ENCODE data around the gene LRMDA. TPM values are rescaled to one million over a fixed set of nuclear protein-coding genes. Genes with fewer than 3 reads are reported as not detected.

LRMDA gene
- total RNA-seq, 3 donors from 2014 or later (not counting 1 experiment from before 2014, with no cell fraction given): 1.4 to 2.4 (median 2.1) TPM

DNA sequence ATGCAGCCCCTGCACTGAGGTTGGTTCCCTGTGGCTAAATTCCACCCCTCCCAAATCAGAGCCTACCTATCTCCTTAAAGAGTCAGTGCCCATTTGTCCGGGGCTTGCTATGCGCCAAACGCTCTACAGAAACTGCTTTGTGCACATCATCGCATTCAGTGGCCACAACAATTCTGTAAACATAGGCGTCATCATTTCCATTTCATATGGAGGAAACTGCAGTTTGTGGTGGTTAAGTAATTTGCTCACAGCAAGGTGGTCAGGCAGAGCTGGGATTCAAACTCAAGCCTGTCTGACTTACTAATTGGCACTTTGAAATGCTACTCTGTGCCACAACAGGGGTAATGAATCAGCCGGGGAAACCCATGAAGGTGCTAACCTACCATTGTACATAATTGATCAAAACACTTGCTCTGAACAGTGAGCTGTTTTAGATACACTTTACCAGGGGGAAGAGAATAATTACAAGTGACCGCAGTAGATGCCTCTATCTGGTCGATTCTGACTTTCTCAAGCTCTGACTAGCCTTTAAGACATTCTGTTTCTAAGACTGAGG lies 775.5 kb downstream of the LRMDA start:
- Mint-ChIP-seq H3K4me3 (no peak overlapping the region), H3K27me3 (ENCODE audit: low read depth in 2 of 2) (no peaks in the 10 kb centered on the region), H3K36me3 (no peaks in the 10 kb centered on the region), H3K9me3 (no peaks in the 10 kb centered on the region), H3K27ac (no peak overlapping the region), H3K4me1 (no peaks in the 10 kb centered on the region)
- Histone ChIP-seq H3K4me3 (ENCODE audit: low read length) (no peak overlapping the region), H3K36me3 (ENCODE audit: control insufficient read depth, insufficient read depth, low read length) (no peaks in the 10 kb centered on the region), H3K4me1 (ENCODE audit: control insufficient read depth, insufficient read depth, low read length) (no peaks in the 10 kb centered on the region), H3K9me3 (ENCODE audit: control insufficient read depth, insufficient read depth, low read length) (no peaks in the 10 kb centered on the region), H3K27ac (ENCODE audit: low read length) (no peak overlapping the region), H3K27me3 (ENCODE audit: control insufficient read depth, insufficient read depth, low read length) (no peaks in the 10 kb centered on the region)
- intact Hi-C loops (cut with micrococcal nuclease): no loop called here
- ATAC-seq (no peak), DNase-seq (no peak)
- WGBS (ENCODE audit: insufficient coverage): 93% methylated on average over 8 of the region's 8 CpGs
- TF ChIP-seq CTCF (IDR thresholded peaks at IDR 0.05): no peak

DNA sequence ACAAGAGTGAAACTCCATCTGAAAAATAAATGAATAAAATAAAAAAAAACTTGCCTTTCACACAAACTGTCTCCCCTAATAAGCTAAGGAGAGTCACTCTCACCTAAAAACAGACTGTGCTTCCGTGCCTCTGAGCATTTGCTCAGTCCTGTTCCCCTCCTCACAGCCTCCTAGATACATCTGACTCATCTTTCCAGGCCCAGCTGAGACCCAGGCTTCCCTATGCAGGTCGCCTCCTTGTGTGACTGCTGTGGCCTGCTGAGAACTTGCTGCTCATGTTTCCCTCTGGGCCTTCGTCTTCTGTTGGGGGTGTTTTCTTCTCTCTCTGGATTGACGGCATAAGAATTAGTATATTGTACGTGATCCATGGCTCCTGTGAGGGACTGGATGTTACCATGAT lies 777.7 kb downstream of the LRMDA start:
- H3K36me3 Mint-ChIP-seq: no peaks in the 10 kb centered on the region
- no peaks in the 10 kb centered on the region for H3K9me3 Mint-ChIP-seq
- no peak overlapping the region for H3K4me3 Mint-ChIP-seq
- no peaks in the 10 kb centered on the region for H3K4me1 ChIP-seq (ENCODE audit: control insufficient read depth, insufficient read depth, low read length)
- no peak overlapping the region for H3K4me3 ChIP-seq (ENCODE audit: low read length)
- TF ChIP-seq CTCF (IDR thresholded peaks at IDR 0.05): no peak
- H3K9me3 ChIP-seq (ENCODE audit: control insufficient read depth, insufficient read depth, low read length): no peaks in the 10 kb centered on the region
- H3K27ac Mint-ChIP-seq: no peak overlapping the region
- no peaks in the 10 kb centered on the region for H3K27me3 ChIP-seq (ENCODE audit: control insufficient read depth, insufficient read depth, low read length)
- intact Hi-C loops (cut with micrococcal nuclease): no loop called here
- no peaks in the 10 kb centered on the region for H3K27me3 Mint-ChIP-seq (ENCODE audit: low read depth in 2 of 2)
- no peaks in the 10 kb centered on the region for H3K4me1 Mint-ChIP-seq
- no peaks in the 10 kb centered on the region for H3K36me3 ChIP-seq (ENCODE audit: control insufficient read depth, insufficient read depth, low read length)
- 68% methylated on average over 3 of the region's 5 CpGs for WGBS (ENCODE audit: insufficient coverage)
- no peak for ATAC-seq
- no peak overlapping the region for H3K27ac ChIP-seq (ENCODE audit: low read length)
- DNase-seq: no peak

- Histone ChIP-seq H3K4me3 (ENCODE audit: low read length) (no peak overlapping the region), H3K9me3 (ENCODE audit: control insufficient read depth, insufficient read depth, low read length) (no peaks in the 10 kb centered on the region), H3K27me3 (ENCODE audit: control insufficient read depth, insufficient read depth, low read length) (no peaks in the 10 kb centered on the region), H3K4me1 (ENCODE audit: control insufficient read depth, insufficient read depth, low read length) (no peaks in the 10 kb centered on the region), H3K36me3 (ENCODE audit: control insufficient read depth, insufficient read depth, low read length) (no peaks in the 10 kb centered on the region), H3K27ac (ENCODE audit: low read length) (no peak overlapping the region)
- no peaks in the 10 kb centered on the region for H3K9me3 Mint-ChIP-seq
- H3K4me3 Mint-ChIP-seq: no peak overlapping the region
- ATAC-seq (no peak), DNase-seq (no peak)
- WGBS (ENCODE audit: insufficient coverage): 92% methylated on average over 1 of the region's 3 CpGs
- no peak for TF ChIP-seq CTCF (IDR thresholded peaks at IDR 0.05)
- no peaks in the 10 kb centered on the region for H3K27me3 Mint-ChIP-seq (ENCODE audit: low read depth in 2 of 2)
- H3K4me1 Mint-ChIP-seq: no peaks in the 10 kb centered on the region
- H3K36me3 Mint-ChIP-seq: no peaks in the 10 kb centered on the region
- no peak overlapping the region for H3K27ac Mint-ChIP-seq
- intact Hi-C loops (cut with micrococcal nuclease): no loop called here
Measured at GRCh38 chr10:76210211-76210610, 778.8 kb downstream of the LRMDA start.

- WGBS (ENCODE audit: insufficient coverage): 85% methylated on average over 1 of the region's 1 CpG
- no peaks in the 10 kb centered on the region for H3K4me1 ChIP-seq (ENCODE audit: control insufficient read depth, insufficient read depth, low read length)
- H3K4me3 ChIP-seq (ENCODE audit: low read length): no peak overlapping the region
- Mint-ChIP-seq H3K27ac (no peak overlapping the region), H3K4me3 (no peak overlapping the region), H3K36me3 (no peaks in the 10 kb centered on the region), H3K9me3 (no peaks in the 10 kb centered on the region), H3K27me3 (ENCODE audit: low read depth in 2 of 2) (no peaks in the 10 kb centered on the region), H3K4me1 (no peaks in the 10 kb centered on the region)
- DNase-seq (no peak), ATAC-seq (no peak)
- H3K9me3 ChIP-seq (ENCODE audit: control insufficient read depth, insufficient read depth, low read length): no peaks in the 10 kb centered on the region
- intact Hi-C loops (cut with micrococcal nuclease): no loop called here
- H3K36me3 ChIP-seq (ENCODE audit: control insufficient read depth, insufficient read depth, low read length): no peaks in the 10 kb centered on the region
- TF ChIP-seq CTCF (IDR thresholded peaks at IDR 0.05): no peak
- H3K27ac ChIP-seq (ENCODE audit: low read length): no peak overlapping the region
- H3K27me3 ChIP-seq (ENCODE audit: control insufficient read depth, insufficient read depth, low read length): no peaks in the 10 kb centered on the region
Measured at GRCh38 chr10:76211691-76212090, 780.3 kb downstream of the LRMDA start.

All from natural killer cell (primary cell).